HG03469 (cell line): ENCODE results near the gene GH1.
"Not testable (repeated sequence)": the region's sequence is repeated elsewhere in the genome, so short reads cannot be mapped to it uniquely, and the experiment has no call there.

Experiments
- ATAC-seq: cut with Tn5 transposase; IDR thresholded peaks from one replicate; pipeline ENCODE4 v1.9.1; 2021; ENCODE audit warnings: mild to moderate bottlenecking, moderate library complexity, moderate number of reproducible peaks; ENCODE audit not compliant: unreplicated experiment

The GH1 gene

DNA sequence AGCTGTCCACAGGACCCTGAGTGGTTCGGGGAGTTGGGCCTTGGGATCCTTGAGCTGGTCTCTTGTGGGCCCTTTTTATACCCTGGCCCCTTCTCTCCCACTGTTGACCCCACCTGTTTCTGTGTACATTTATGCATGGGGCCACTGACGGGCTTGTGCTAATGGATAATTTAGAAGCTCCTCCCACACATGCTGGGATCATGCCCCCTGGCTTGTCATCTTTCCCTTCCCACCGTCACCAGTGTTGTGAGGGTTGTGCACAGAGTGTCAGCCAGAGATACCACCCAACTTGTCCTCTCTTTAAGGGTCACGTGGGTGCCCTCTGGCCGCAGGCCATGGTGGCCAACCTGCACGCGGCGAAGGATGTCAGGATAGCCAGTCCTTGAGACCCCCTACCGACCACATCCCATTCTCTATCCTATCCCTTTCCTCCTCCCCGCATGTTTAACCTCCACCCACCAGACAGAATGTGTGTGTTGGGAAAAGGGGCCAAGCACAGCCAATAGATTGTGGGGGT is at the start of gene GH1:
GH1 (minus strand) TSS at position 51 of the 517 bp plus-strand sequence. CDS start 63 bp downstream, outside the sequence.
- ATAC-seq: not testable (repeated sequence)

DNA sequence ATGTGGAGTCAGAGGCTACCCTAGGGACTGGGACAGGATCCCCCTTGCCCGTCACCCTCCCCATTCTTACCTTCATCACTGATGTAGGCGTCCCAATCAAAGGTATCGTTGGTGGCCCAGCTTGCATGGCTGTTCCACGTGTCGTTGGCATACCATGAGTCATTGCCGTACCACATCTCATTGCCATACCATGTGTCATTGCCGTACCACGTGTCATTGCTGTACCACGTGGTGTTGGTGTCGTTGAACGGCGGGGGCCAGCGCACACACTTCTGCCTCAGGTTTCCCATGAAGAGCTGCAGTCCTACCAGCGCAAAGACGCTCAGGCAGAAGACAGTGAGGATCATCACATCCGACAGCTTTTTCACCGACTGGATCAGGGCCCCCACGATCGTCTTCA is 49.3 kb upstream of the GH1 start:
- no peak for ATAC-seq

DNA sequence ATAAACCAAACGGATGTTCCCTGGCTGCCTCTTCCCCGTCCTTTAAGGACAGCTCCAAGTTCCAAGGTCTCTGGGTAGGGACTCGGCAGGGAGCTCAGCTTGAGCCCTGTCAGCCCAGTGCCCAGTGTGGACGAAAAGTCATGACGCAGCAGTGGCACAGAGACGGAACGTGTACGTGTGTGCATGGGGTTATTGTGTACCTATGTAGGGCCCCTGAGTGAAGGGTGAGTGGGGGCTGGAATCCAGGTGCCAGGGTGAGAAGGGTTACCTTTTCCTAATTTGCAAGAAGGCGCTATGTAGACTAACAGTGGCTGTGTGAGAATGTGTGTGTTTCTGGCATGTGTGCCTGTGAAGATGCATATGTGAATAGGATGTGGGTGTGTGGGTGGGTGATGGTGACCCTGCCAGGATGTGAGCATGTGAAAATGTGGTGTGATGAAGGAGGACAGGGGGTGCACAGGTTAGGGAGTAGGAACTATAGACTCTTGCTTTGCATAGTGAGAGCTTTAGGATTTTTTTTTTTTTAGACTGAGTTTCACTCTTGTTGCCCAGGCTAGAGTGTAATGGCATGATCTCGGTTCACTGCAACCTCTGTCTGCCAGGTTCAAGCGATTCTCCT is 48.1 kb upstream of the GH1 start:
- no peak for ATAC-seq

DNA sequence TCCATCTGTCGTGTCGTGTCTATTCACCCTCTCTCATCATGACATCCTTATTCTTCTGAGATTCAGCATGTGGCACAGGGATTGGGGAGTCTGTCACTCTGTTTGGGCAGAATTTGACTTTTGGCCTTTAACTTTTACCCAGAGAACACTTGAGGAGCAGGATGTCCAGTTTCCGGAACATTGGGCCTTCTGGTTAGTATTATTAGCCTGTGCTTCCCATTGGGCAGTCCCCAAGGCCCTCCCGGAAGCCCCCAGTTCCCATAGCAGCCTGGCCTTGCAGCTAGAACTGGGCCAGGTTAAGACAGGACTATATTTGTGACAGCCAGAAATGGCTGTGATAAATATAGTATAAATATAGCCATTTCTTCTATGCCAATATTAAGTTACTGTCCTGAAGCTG is 44.5 kb upstream of the GH1 start:
- ATAC-seq: no peak

DNA sequence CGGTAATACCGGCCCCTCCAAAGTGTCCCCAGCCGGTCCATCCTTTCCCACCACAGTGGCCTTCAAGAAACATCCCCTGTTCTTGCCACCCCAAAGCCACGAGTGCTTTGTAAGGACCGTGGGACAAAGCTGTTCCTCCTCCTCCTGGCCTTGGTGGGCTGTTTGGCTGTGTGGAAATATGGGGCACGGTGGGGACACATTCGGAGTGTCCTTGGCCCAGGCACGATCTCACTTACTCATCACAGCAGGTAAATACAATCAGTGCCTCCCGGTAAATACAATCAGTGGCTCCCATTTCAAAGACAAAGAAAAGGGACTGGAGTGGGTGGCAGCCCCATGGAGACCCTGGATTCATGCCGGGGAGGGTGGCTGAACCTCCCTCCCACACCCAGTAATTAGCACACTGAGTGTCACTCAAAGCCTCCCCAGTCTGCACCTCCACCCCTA is 43.7 kb upstream of the GH1 start:
- no peak for ATAC-seq

DNA sequence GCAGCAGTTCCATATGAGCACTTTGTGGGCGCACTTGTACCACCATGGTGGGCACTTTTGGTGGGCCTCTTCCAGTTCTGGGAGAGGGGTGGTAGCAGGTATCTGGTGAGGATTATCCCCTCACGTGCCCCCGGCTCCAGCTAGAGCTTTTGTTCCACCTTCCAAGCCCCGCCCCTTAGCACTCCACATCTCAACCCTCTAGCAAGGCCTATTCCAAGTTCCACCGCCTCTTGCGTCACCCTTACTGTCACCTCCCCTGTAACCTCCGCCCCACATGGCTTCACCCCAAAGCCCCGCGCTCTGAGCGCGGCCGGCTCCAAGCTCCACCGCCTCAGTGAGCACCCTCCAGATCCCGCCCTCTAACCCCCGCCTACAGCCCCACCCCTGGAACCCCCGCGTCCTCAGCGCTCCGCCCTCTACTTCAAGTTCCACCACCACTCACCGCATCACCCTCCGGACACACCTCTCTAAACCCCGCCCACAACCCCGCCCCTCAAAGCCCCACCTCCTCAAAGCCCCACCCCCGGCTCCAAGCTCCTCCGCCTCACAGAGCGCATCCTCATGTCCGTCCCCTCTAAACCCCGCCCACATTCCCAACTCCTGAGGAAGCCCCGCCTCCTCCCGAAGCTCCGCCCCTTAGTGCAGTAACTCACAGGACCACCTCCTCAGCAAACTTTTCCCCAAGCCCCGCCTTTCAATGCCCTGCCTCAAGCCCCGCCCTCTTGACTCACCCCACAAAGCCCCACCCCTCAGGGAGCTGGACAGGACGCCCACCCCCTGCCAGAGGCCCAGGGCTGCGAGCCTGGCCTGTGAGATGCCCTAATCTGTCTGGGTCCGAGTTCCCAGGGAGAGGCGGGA is 42.9 kb upstream of the GH1 start:
- ATAC-seq: no peak

DNA sequence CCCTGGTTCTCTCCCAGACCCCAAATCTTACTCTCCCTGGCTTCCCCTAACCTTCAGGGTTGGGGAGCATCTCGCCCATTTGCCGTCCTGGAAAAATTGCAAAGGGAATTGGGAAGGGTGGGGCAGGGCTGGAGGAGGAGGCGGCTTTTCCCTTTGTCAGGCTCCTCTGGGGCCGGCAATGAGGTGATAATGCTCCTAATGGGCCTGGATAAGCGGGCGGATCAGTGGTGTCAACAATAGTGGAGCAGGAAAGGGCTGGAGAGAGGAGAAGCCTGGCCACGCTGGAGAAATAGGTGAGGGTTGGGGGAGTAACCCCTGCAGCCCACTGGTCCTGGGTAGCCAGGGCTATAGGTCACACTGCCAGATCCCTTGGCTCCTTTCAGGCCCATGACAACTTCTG is 41.8 kb upstream of the GH1 start:
- ATAC-seq: no peak

DNA sequence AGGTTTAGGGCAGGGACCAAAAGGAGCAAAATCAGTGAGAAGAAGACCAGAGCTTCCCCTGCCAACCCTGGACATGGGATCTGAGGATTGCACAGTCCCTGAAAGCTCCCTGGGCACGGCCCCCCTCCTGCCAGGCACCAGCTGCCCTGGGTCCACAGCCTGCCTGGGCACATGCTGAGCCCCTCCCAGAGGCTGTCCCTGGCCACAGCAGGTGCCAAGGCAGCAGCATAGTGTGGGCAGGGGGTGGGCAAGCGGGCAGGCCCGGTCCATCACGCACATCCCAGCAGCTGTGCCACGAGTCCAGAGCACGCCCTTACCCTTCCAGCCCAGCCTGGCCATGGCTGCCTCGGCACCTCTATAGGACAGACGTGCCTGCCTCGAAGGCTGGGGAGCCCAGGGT is 41.4 kb upstream of the GH1 start:
- ATAC-seq: no peak

DNA sequence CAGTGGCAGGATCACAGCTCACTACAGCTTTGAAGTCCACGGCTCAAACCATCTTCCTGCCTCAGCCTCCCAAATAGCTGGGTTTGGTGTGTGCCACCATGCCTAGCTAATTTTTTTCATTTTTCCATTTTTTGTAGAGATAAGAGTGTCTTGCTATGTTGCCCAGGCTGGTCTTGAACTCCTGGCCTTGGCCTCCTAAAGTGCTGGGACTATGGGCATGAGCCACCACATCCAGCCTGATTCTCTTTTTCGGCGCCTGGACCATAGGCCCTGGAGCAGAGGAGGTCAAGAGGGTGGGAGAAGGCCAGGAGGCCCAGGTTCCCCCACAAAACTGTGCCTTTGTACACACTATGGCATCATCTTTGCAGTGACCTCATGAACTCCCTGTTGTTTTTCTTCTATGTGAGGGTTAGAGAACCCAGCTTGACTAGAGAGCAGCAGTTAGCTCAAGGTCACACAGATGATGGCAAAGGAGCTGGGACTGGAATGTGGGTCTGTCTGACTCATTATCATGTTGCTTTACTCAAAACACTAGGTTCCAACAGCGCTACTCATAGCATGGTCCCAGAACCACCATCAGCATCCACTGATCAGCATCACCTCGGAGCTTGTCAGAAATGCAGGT is 37.8 kb upstream of the GH1 start:
- no peak for ATAC-seq

DNA sequence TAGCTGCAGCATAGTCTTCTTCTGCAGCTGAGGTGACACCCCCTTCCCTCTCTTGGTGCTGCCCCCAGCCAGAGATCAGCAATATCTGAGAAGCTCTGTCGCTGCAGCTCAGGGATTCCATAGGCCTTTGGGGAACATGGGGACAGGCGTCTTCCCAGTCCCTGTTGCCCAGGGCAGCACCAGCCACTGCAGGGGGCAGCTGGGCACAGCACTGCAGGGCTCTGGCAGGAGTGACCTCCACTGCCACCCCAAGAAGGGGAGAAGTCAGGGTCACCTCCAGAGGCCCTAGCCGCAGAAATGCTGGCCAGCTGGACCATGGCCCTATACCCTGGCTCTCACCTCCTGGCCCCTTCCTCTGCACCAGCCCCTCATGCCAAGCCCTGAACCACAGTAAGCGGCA is 37.2 kb upstream of the GH1 start:
- no peak for ATAC-seq

DNA sequence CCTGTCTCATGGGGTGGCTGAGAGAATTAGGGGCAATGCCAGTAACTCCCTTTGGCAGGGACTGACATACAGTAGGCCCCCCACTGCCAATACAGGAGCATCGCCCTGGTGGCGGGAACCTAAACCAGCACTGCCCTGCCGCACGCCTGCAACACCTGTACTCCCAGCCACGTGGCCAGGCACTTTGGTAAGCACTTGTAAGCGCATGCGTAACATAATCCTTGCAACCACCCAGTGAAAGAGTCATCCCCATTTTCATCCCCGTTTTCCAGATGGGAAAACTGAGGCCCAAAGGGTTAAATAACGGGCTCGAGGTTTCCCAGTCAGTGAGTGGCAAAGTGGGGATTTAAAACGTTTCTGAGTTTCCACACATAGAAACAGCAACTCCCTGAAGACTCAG is 36.6 kb upstream of the GH1 start:
- ATAC-seq: no peak

DNA sequence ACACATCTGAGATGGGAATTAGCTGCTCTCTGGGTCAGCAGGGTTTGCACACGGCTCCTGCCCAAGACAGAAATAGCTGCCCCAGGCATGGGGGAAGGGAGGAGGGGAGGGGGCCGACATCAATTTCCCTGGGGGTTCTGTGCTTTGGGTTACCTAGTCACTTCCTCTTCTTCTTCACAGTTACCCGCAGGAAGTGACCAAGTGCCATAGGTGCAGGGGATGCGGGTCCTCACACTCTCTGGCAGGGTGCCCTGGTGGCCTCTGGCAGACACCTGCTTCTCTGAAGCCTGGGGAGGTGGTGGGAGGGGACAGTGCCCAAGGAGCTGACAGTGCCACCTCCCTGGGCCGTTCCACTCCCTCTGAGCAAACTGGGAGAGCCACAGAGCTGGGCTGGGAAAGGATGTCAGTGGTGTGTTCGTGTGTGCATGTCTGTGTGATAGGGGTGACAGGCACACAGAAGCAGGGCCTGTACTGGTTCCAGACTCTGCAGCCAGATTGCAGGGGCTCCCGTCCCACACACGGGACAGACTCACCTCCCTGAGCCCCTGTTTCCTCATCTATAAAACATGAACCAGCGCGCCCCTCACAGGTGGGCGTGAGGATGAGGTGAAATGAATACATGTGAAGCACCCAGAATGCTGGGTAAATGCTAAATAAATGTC is 35.9 kb upstream of the GH1 start:
- no peak for ATAC-seq

DNA sequence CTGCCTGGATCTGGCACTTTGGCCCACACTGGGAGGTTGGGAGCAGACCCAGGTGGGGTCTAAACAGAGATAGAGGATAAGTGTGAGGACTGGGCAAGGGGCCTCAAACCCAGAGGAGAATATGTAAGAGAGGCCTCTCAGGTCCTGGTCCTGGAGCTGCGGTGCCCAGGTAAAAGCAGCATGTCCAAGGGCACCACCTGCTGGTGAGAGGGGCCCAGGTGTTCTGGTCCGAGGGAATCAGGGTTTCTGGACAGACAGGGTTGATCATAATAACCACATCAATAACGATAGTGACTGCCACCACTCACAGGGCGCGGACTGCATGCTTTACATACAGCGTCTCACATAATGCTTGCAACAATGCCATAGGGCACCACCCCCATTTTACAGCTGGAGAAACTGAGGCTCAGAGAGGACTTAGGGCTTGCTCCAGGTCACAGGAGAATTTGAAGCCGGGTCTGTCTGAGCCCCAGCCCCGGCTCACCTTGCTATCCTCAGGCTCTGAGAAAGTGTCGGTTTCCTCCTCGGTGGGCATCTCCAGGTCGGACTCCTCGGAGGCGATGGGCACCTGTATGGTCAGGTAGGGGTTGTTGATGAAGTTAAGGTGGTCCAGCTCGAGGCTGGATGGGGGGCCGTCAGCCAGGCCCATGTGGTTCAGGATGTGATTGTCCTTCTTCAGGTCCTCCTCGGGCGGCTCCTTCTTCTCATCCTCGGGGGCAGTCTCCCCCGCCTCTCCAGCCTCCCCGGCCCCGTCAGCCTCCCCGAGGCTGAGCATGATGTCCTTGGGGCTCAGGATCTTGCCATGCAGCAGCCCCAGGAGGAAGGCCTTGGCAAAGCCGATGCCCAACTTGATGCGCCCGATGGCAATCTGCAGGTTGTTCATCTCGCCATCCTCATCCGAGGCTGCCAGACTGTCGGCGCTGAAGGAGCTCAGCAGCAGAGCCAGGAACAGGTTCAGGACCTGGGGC is 32.6 kb upstream of the GH1 start:
- ATAC-seq: no peak

DNA sequence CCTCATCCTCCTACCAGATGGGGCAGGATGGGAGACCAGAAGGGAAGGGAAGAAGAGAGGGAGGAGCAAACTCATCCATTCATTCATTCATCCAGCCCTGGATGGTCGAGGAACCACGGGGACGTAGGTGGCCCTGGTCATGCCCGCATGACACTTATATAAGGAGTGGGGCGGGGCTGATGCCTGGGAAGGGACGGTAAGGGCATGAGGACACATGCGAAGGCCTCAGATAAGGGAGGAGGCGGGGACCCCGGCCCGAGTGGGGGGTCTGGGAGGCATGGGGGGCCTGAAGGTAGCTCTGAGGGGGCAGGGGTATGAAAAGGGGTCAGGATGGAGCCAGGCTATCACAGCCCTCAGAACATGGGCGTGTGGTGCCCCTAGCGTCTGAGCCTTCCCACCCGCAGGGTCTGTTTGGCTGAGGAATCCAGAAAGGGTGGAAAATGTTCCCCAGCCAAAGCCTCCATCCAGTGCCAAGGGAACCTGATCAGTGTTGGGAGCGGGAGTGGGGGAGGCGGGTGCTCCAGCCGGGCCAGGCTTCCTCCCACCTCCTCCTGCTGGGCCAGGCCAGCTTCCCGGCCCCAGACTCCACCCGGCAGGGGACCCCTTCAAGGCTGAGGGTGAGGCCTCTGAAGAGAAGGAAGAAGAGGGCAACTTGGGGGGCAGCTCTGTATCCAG is 31.1 kb upstream of the GH1 start:
- ATAC-seq: no peak

DNA sequence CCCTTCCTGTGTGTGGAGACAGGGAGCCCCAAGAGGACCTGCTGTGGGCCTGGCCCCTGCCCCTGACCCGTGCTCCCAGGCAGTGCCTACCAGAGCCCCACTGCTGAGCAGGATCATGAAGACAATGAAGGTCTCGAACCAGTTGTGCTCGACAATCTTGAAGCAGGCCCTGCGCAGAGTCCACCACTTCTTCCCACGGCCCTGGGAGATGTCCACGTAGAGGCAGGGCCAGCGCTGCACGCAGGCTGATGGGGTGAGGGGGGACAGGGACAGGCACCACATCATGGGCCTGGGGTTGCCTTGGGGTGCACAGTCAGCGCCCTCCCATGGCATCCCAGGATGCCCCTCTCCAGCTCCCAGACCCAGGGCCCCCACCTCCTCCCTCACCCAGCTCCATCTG is 29.9 kb upstream of the GH1 start:
- ATAC-seq: no peak

DNA sequence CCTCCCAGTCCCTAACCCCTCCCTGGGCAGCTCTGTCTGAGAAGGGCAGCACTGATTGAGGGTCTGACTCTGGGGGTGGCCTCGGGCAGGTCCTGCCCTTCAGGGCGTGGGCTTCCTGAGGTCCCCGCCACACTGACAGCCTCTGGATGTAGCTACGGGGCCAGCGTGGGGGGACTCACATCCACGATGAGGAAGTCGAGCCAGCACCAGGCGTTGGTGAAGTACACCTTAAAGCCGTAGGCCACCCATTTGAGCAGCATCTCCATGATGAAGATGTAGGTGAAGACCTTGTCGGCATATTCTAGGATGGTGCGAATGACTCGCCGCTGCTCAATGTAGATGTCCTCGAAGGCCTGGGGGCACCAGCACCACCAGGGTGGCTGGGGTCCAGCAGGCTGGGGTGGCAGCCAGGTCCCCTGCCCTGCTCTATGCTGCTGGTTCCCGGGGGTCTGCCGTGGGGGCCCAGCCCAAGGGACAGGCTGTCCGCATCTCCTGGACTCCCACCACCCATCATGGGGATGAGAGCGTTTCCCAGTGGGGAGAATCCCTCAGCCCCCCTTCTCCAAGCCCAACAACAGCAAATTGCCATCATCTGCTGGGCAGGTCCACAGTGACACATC is 29.2 kb upstream of the GH1 start:
- no peak for ATAC-seq

DNA sequence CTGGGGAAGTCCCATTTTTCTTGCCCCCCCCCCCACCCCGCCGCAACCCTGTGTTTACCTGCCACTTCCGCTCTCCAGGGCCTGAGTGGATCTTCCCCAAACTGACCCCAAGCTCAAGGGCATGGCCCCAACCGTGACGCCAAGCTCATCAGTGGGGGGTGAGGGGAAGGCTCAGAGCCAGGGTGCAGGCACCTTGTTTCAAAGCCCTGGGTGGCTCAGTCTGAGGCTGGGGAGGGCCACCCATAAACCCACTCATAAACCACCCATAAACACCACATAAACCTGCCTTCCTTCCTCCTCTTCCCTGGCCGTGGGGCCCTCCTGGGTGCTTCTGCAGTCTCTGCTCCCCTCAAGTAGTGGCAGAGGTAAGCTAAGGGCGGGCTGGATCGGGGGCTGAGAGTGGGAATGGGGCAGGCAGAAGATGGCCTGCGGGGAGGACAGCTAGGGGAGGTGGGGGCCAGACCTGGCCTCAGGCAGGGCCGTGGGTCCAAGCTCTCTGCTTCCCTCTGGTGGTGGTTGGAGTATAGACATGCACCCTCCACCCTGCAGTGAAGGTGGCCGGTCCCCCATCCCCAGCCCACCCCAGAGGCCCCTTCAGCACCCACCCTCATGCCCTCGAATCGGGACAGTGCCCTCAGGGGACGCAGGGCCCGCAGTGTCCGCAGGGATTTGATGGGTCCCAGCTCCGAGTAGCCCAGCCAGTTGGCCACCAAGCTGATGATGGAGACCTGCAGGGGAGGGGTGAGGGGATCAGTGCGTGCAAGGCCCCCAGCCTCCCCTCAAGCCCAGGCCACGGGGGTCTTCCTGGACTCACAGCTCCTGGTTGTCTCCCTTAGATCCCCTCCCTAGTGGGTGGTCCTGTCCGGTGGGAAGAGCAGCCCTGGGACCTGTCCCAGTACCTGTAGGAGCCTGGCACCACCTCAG is 28.1 kb upstream of the GH1 start:
- no peak for ATAC-seq
